ENCODE results near the gene PHIP.
"Not testable (repeated sequence)": the region's sequence is repeated elsewhere in the genome, so short reads cannot be mapped to it uniquely, and the experiment has no call there.

The PHIP gene

DNA sequence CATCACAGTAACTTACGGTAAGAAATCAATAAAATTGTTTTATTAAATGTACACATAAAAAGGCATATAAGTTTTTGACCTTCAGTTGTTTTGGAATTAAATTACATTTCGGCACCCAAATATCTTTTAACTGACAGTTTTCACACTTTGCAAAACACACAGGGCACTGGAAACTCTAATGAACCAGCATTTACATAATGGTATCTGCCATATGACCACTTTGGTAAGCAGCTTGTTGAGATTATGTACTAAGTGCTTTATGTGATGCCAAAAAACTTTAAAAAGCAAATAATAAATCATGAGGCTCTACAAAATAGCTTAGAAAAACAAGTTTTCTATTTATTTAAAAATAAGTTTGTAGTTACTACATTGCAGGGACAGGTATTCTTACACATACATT lies 142.5 kb downstream of the PHIP start:
- no peak for DNase-seq (ENCODE audit: low read depth in 2 of 2, low spot score in 1 of 2)

GRCh38 chr6:78925317-78925716 lies 152.7 kb downstream of the PHIP start:
- DNase-seq (ENCODE audit: low read depth in 2 of 2, low spot score in 1 of 2): no peak

- DNase-seq (ENCODE audit: low read depth in 2 of 2, low spot score in 1 of 2): not testable (repeated sequence)
Measured at GRCh38 chr6:78921168-78921567, 156.9 kb downstream of the PHIP start.

DNA sequence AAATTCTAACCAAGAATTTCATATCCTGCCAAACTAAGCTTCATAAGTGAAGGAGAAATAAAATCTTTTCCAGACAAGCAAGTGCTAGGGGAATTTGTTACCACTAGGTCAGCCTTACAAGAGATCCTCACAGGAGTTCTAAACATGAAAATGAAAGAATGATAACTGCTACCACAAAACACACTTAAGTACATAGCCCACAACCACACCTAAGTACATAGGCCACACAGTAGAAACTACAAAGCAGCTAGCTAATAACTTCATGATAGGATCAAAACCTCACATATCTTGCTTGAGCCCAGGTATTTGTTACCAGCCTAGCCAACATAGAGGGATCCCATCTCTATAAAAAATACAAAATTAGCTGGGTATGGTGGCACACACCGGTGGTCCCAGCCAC lies 160.3 kb downstream of the PHIP start:
- no peak for DNase-seq (ENCODE audit: low read depth in 2 of 2, low spot score in 1 of 2)

- no peak for DNase-seq (ENCODE audit: low read depth in 2 of 2, low spot score in 1 of 2)
Measured at GRCh38 chr6:78916411-78916810, 161.6 kb downstream of the PHIP start.

DNA sequence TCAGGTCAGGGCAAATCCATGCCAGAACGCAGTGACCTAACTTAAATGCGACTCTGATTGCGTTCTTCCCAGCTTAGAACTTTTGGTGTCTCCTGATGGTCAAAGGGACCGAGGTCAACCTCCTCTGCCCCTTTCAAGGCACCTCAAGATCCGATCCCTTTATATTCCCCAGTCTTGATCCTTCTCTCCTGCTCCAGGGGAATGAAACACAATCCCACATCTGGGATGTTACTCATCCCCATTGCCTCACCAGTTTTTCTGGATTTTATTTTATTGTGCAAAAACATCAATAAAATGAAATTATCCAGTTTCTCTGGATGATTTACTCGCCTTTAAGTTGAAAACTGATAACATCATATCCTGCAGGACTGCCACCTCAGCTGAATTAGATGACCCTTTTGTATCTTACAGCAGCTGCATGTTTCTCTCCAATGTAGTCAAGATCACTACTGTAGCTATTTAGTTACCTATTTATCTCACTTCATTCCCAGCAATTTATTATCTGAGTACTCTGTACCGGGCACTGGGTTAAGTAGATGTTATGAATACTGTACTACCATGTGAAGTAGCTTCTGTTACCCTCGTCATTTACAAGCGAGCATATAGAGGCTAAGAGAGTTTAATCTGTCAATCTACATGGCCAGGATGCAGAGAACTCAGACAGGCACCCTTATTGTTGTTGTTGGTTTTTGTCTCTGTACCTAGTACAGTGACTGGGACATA lies 166.7 kb downstream of the PHIP start:
- DNase-seq (ENCODE audit: low read depth in 2 of 2, low spot score in 1 of 2): no peak

DNA sequence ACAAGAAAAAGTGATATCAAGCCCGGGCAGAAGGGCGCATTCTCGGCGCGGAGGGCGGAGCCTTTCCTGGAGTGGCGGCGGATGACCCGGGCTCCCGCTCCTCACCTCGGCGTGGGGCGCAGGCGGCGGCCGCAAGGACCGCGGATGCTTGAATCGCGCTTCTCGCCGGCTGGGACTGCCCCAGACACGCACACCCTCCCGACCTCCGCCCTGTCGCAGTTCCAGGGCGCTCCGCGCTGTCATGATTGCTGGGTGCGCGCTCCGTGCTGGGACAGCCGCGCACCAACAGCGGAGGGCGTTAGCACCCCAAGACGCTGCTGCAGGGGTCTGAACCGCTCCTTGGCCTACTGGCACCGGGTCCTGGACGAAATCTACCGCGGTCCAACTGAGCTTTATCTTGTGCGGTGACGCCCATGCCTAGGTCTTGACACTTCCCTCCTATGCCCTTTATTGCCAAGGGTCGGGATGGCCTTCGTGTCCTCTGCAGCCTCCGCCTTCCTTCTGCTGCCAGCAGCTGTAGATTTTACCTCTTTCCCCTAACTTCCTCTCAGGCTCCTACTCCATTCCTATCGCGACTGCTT lies 167.4 kb downstream of the PHIP start:
- no peak for DNase-seq (ENCODE audit: low read depth in 2 of 2, low spot score in 1 of 2)

GRCh38 chr6:78910010-78910409 lies 168.0 kb downstream of the PHIP start:
- DNase-seq (ENCODE audit: low read depth in 2 of 2, low spot score in 1 of 2): no peak

GRCh38 chr6:78909391-78909790 lies 168.7 kb downstream of the PHIP start:
- DNase-seq (ENCODE audit: low read depth in 2 of 2, low spot score in 1 of 2): no peak

- no peak for DNase-seq (ENCODE audit: low read depth in 2 of 2, low spot score in 1 of 2)
Measured at GRCh38 chr6:78908621-78909020, 169.4 kb downstream of the PHIP start.

- no peak for DNase-seq (ENCODE audit: low read depth in 2 of 2, low spot score in 1 of 2)
Measured at GRCh38 chr6:78896227-78896626, 181.8 kb downstream of the PHIP start.

DNA sequence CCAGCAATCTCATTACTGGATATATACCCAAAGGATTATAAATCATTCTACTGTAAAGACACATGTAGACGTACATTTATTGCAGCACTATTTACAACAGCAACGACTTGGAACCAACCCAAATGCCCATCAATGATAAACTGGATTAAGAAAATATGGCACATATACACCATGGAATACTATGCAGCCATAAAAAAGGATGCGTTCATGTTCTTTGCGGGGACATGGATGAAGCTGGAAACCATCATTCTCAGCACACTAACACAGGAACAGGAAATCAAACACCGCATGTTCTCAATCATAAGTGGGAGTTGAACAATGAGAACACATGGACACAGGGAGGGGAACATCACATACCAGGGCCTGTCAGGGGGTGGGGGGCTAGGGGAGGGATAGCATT lies 188.2 kb downstream of the PHIP start:
- DNase-seq (ENCODE audit: low read depth in 2 of 2, low spot score in 1 of 2): not testable (repeated sequence)

Data from stimulated activated CD8-positive, alpha-beta memory T cell treated with anti-CD3 and anti-CD28 coated beads, Interleukin-4, amount 100 ng/mL, for 4 hours (primary cell).